Raji (cell line): ENCODE data around the gene KLF18.

Experiments
- POLR2A ChIP-seq: IDR thresholded peaks from 2 replicates; pipeline ENCODE4 v1.6.1; 2011; ENCODE audit warnings: low read depth, low read length, control low read depth; ENCODE audit not compliant: insufficient read depth

Gene KLF18

GRCh38 chr1:44103270-44104131 is 37.9 kb downstream of the KLF18 start:
- no peak for TF ChIP-seq POLR2A

DNA sequence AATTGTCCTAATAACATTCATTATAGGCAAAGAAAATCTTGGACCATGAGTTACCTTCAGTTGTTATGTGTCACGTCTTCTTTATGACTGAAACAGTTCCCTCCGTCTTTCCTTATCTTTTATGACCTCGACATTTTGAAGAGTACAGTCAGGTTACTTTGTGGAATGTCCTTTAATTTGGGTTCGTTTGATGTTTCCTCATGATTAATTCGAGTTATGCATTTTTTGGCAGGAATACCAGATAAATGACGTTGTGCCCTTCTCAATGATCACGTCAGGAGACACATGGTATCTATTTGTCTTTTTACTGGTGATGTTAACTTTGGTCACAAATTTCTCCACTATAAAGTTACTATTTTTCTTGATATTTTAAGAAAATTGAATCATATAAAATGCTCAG is 40.1 kb downstream of the KLF18 start:
- TF ChIP-seq POLR2A, result no peak

GRCh38 chr1:44100183-44100868 is 41.1 kb downstream of the KLF18 start:
- no peak for TF ChIP-seq POLR2A

- no peak for TF ChIP-seq POLR2A
Measured at GRCh38 chr1:44094047-44094446, 47.4 kb downstream of the KLF18 start.

- no peak for TF ChIP-seq POLR2A
Measured at GRCh38 chr1:44090429-44091252, 50.8 kb downstream of the KLF18 start.

DNA sequence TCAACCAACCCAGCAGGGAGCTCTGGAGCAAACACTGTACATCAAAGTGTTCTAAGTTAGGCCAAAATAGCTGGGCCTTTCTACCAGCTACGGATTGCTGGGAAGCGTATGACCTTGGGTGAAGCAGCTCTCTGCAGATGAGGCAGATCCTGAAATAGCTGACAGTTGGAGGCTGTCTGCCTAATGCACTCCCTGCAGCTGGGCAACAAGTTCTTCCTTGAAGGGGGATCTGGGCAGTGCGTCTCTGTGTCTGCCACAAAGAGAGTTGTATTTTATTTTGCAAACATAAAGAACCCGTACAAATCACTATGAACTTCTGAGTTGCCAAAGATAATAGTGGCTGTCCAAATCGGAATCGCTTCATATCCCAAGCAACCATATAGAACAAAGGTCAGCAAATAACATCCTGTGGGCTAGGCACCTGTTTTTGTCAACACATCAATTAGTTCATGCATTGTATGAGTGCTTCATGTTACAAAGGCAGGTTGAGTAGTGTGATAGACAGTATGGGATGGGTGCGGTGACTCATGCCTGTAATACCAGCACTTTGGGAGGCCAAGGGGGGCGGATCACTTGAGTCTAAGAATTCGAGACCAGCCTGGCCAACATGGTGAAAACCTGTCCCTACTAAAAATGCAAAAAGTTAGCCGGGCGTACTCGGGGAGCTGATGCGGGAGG is 51.9 kb downstream of the KLF18 start:
- TF ChIP-seq POLR2A, result no peak
